ENCODE data around the gene OR5M10. TPM values are rescaled to one million over a fixed set of nuclear protein-coding genes. Genes with fewer than 3 reads are reported as not detected.

OR5M10 gene
- total and polyA plus RNA-seq, 9 of the 15 experiments (the other 6 are each of a cell fraction or from before 2014, with no cell fraction given): not detected

- Histone ChIP-seq H3K4me2 (ENCODE audit: insufficient read depth, low read length) (no peak overlapping the region), H2AFZ (ENCODE audit: low read depth, low read length) (no peak overlapping the region), H3K4me1 (replicated peaks in 1 of 2; ENCODE audit: control insufficient read depth in 2 of 2, insufficient read depth in 2 of 2, low read length in 2 of 2) (no peaks in the 10 kb centered on the region), H4K20me1 (replicated peaks; ENCODE audit: control insufficient read depth, insufficient read depth, low read length) (no peaks in the 10 kb centered on the region), H3K27me3 (ENCODE audit: control insufficient read depth in 2 of 2, insufficient read depth in 2 of 2, low read length in 2 of 2) (no peaks in the 10 kb centered on the region), H3K79me2 (ENCODE audit: control insufficient read depth, insufficient read depth, low read length) (no peaks in the 10 kb centered on the region), H3K9ac (ENCODE audit: insufficient read depth in 1 of 2, low read depth in 2 of 2, low read length in 2 of 2) (no peak overlapping the region), H3K4me3 (no peak overlapping the region), H3K27ac (ENCODE audit: extremely low read depth, low read depth, low read length) (no peak overlapping the region), H3K36me3 (ENCODE audit: control insufficient read depth, insufficient read depth, low read length) (no peaks in the 10 kb centered on the region), H3K9me3 (replicated peaks; ENCODE audit: control insufficient read depth, insufficient read depth, low read depth, low read length) (0 out of 2 replicates have a peak, but pooled peaks cover 1% of the 10 kb centered on the region), H3K9me1 (ENCODE audit: control insufficient read depth, insufficient read depth, low read length) (no peaks in the 10 kb centered on the region)
- in situ Hi-C loops (cut with MboI): no loop called here
- ChIA-PET POLR2A (no interaction called here), CTCF (ENCODE audit: low intra/inter-chr PET ratio) (no interaction called here)
- intact Hi-C loops (cut with micrococcal nuclease): no loop called here
- ATAC-seq (no peak), FAIRE-seq (no peak), DNase-seq (ENCODE audit: extremely low read depth in 1 of 4, low spot score in 3 of 4) (peak; percentile 6 to 15 (median 10))
- no TSS peak for BruUV-seq (replicated peaks)
- WGBS (ENCODE audit: insufficient coverage, low coverage, missing lambda C conversion rate): 0% methylated on average over 3 of the region's 3 CpGs
- TF ChIP-seq TEAD1 (CRISPR knock-in tag; IDR thresholded peaks at IDR 0.05): no peak
- TF ChIP-seq DDX20 (tag; IDR thresholded peaks at IDR 0.05; ENCODE audit: low read depth): no peak
- no peak for TF ChIP-seq MAFG (tag; conservative IDR thresholded peaks at IDR 0.05)
- TF ChIP-seq JUND (IDR thresholded peaks at IDR 0.05; ENCODE audit: borderline replicate concordance, low read depth, low read length): peak; percentile 53
- TF ChIP-seq JUND (tag; IDR thresholded peaks at IDR 0.05; ENCODE audit: borderline replicate concordance, low read depth, low read length): peak; percentile 42; the same call in 1 of the 3 replicates
- no peak for TF ChIP-seq SREBF1 (IDR thresholded peaks at IDR 0.05; ENCODE audit: borderline replicate concordance, low read depth, low read length)
- TF ChIP-seq, protein P1, sequence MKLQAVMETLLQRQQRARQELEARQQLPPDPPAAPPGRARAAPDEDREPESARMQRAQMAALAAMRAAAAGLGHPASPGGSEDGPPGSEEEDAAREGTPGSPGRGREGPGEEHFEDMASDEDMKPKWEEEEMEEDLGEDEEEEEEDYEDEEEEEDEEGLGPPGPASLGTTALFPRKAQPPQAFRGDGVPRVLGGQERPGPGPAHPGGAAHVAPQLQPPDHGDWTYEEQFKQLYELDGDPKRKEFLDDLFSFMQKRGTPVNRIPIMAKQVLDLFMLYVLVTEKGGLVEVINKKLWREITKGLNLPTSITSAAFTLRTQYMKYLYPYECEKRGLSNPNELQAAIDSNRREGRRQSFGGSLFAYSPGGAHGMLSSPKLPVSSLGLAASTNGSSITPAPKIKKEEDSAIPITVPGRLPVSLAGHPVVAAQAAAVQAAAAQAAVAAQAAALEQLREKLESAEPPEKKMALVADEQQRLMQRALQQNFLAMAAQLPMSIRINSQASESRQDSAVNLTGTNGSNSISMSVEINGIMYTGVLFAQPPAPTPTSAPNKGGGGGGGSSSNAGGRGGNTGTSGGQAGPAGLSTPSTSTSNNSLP (IDR thresholded peaks at IDR 0.05; ENCODE audit: borderline replicate concordance, low read depth, low read length): 0 out of 2 replicates have a peak, but pooled peaks have one; percentile 32
- TF ChIP-seq ZNF830 (CRISPR knock-in tag; IDR thresholded peaks at IDR 0.05): no peak
- TF ChIP-seq ZNF518B (CRISPR knock-in tag; IDR thresholded peaks at IDR 0.05): no peak
- TF ChIP-seq ILF3 (IDR thresholded peaks at IDR 0.05; ENCODE audit: borderline replicate concordance): no peak
- 0 out of 2 replicates have a peak, but pooled peaks have one; percentile 9 for TF ChIP-seq CBFA2T3 (IDR thresholded peaks at IDR 0.05)
- peak; percentile 70 for TF ChIP-seq FOSL1 (tag; conservative IDR thresholded peaks at IDR 0.05)
- TF ChIP-seq RAD21 (CRISPR knock-in tag; conservative IDR thresholded peaks at IDR 0.05 in 1 of 2, IDR thresholded peaks at IDR 0.05 in 1 of 2): peak in 1 of 2 experiments; percentile 20; a peak in 2 of 4 replicates
- TF ChIP-seq, protein P2, sequence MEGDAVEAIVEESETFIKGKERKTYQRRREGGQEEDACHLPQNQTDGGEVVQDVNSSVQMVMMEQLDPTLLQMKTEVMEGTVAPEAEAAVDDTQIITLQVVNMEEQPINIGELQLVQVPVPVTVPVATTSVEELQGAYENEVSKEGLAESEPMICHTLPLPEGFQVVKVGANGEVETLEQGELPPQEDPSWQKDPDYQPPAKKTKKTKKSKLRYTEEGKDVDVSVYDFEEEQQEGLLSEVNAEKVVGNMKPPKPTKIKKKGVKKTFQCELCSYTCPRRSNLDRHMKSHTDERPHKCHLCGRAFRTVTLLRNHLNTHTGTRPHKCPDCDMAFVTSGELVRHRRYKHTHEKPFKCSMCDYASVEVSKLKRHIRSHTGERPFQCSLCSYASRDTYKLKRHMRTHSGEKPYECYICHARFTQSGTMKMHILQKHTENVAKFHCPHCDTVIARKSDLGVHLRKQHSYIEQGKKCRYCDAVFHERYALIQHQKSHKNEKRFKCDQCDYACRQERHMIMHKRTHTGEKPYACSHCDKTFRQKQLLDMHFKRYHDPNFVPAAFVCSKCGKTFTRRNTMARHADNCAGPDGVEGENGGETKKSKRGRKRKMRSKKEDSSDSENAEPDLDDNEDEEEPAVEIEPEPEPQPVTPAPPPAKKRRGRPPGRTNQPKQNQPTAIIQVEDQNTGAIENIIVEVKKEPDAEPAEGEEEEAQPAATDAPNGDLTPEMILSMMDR (IDR thresholded peaks at IDR 0.05 in 2 of 3, conservative IDR thresholded peaks at IDR 0.05 in 1 of 3; ENCODE audit: insufficient read depth in 2 of 3, low read depth in 1 of 3, low read length in 3 of 3): peak in 1 of 3 experiments; percentile 27; a peak in 1 of 6 replicates
Observed at GRCh38 chr11:56624661-56625110, 47.2 kb upstream of the OR5M10 start.
